HepG2 (cell line): ENCODE results near the gene FUCA1. TPM values are rescaled to one million over a fixed set of nuclear protein-coding genes. Genes with fewer than 3 reads are reported as not detected.

Experiments used
- ATAC-seq: fragments of 200-7000 bp; cut with Tn5 transposase; 3 replicates; pipeline ENCODE4 v1.9.1; 2020; ENCODE audit warnings: mild to moderate bottlenecking, moderate library complexity
- BruUV-seq: library from RNA; stranded (reverse); fragments of 400-500 nt; replicated peaks from 2 replicates; lab custom pipeline; 2021; lab: Mats Ljungman, UMichigan
- CTCF ChIA-PET: fragments of 300-600 bp; formaldehyde crosslinking; extraction: SDS; loops from one replicate; lab custom pipeline; 2021; ENCODE audit warnings: low total read pairs, inconsistent platforms, low intra/inter-chr PET ratio; lab: Yijun Ruan, JAX
- POLR2A ChIA-PET: fragments of 350-600 bp; sonication (Branson Sonifier 250); formaldehyde crosslinking; loops from one replicate; lab custom pipeline; 2020; ENCODE audit warnings: antibody characterized with exemption, inconsistent platforms; lab: Yijun Ruan, JAX
- DNase-seq: peaks from one replicate; pipeline ENCODE4 v3.0.0-alpha.2; 2015; ENCODE audit warnings: low spot score
- FAIRE-seq: peaks from 3 replicates; lab custom pipeline; 2011; peaks lifted over from hg19 to GRCh38; lab: Jason Lieb, UNC
- H2AFZ ChIP-seq: one replicate; pipeline ENCODE4 v1.6.1; 2011; ENCODE audit warnings: low read length, inconsistent platforms
- H3K27ac ChIP-seq: fragments of 300-600 bp; 3 replicates; pipeline ENCODE4 v1.8.0; 2011; ENCODE audit warnings: mixed run types, mild to moderate bottlenecking, mixed read lengths, low read length, inconsistent platforms; ENCODE audit not compliant: insufficient read depth; ENCODE audit errors: extremely low read length
- H3K27me3 ChIP-seq, 2 experiments: fragments of 200-600 bp in 1 of 2; 2 replicates in 1 of 2; 3 replicates in 1 of 2; pipeline versions ENCODE4 v1.6.0 to v1.8.0; 2011; ENCODE audit warnings: low read length in 2 of 2, mild to moderate bottlenecking in 2 of 2, moderate library complexity in 2 of 2, inconsistent platforms in 1 of 2; ENCODE audit not compliant: insufficient read depth in 2 of 2, control insufficient read depth in 1 of 2
- H3K36me3 ChIP-seq, 2 experiments: fragments of 200-600 bp in 1 of 2; replicated peaks in 1 of 2; 2 replicates in 1 of 2; 3 replicates in 1 of 2; pipeline versions ENCODE4 v1.5.1 to v1.8.0; 2011; ENCODE audit warnings: low read length in 2 of 2, inconsistent platforms in 1 of 2; ENCODE audit not compliant: insufficient read depth in 2 of 2, control insufficient read depth in 1 of 2
- H3K4me1 ChIP-seq: 2 replicates; pipeline ENCODE4 v1.5.1; 2012; ENCODE audit warnings: low read length, inconsistent platforms; ENCODE audit not compliant: insufficient read depth
- H3K4me2 ChIP-seq: 2 replicates; pipeline ENCODE4 v1.6.0; 2011; ENCODE audit warnings: low read depth, low read length, inconsistent platforms
- H3K4me3 ChIP-seq, 3 experiments: fragments of 200-600 bp in 1 of 3; sonication (generic), shearing (Covaris generic) in 1 of 3; replicated peaks in 1 of 3; 2 replicates each; pipeline ENCODE4 v1.5.1; 2011 to 2016; ENCODE audit warnings: low read length in 3 of 3, inconsistent platforms in 2 of 3, low read depth in 2 of 3, mild to moderate bottlenecking in 2 of 3, control low read depth in 1 of 3, mixed read lengths in 1 of 3; ENCODE audit not compliant: insufficient read depth in 1 of 3
- H3K79me2 ChIP-seq: one replicate; pipeline ENCODE4 v1.6.1; 2011; ENCODE audit warnings: low read length, inconsistent platforms; ENCODE audit not compliant: insufficient read depth
- H3K9ac ChIP-seq: 2 replicates; pipeline ENCODE4 v1.6.0; 2011; ENCODE audit warnings: mild to moderate bottlenecking, low read depth, low read length, inconsistent platforms; ENCODE audit not compliant: insufficient read depth
- H3K9me3 ChIP-seq: 2 replicates; pipeline ENCODE4 v1.5.1; 2012; ENCODE audit warnings: mild to moderate bottlenecking, low read length
- H4K20me1 ChIP-seq: 2 replicates; pipeline ENCODE4 v1.6.0; 2011; ENCODE audit warnings: inconsistent platforms, mild to moderate bottlenecking, low read length, moderate library complexity; ENCODE audit not compliant: insufficient read depth
- AFF4 ChIP-seq: sonication (generic); formaldehyde crosslinking; IDR thresholded peaks from 2 replicates; pipeline ENCODE4 v1.4.0; 2020; ENCODE audit warnings: missing genetic modification reagents
- CTCF ChIP-seq: sonication (generic); formaldehyde crosslinking; IDR thresholded peaks from 2 replicates; pipeline ENCODE4 v1.5.0; 2020; ENCODE audit warnings: mild to moderate bottlenecking, missing genetic modification reagents, moderate library complexity
- ESRRA ChIP-seq: sonication (generic); formaldehyde crosslinking; IDR thresholded peaks from 2 replicates; pipeline ENCODE4 v1.5.1; 2020; ENCODE audit warnings: mild to moderate bottlenecking, low read depth, missing genetic modification reagents
- HNF1B ChIP-seq: sonication (generic); formaldehyde crosslinking; IDR thresholded peaks from 2 replicates; pipeline ENCODE4 v1.5.1; 2020; ENCODE audit warnings: mild to moderate bottlenecking, moderate library complexity, missing genetic modification reagents
- NAIF1 ChIP-seq: sonication (generic); formaldehyde crosslinking; IDR thresholded peaks from 2 replicates; pipeline ENCODE4 v1.5.0; 2020; ENCODE audit warnings: mild to moderate bottlenecking, missing genetic modification reagents, borderline replicate concordance
- NONO ChIP-seq, 2 experiments: fragments of 450-650 bp in 1 of 2; sonication (generic) in 1 of 2; formaldehyde crosslinking in 1 of 2; IDR thresholded peaks in 1 of 2; conservative IDR thresholded peaks in 1 of 2; 2 replicates each; pipeline versions ENCODE4 v1.6.1 to v1.8.0; 2017 to 2022; ENCODE audit warnings: mild to moderate bottlenecking in 1 of 2, missing genetic modification reagents in 1 of 2, moderate library complexity in 1 of 2
- NR1H2 ChIP-seq: sonication (generic); formaldehyde crosslinking; IDR thresholded peaks from 2 replicates; pipeline ENCODE4 v1.8.1; 2022; ENCODE audit warnings: low read depth, missing genetic modification reagents, borderline replicate concordance
- ONECUT2 ChIP-seq: sonication (generic); formaldehyde crosslinking; IDR thresholded peaks from 2 replicates; pipeline ENCODE4 v1.4.0; 2020; ENCODE audit warnings: missing genetic modification reagents
- SCMH1 ChIP-seq: sonication (generic); formaldehyde crosslinking; IDR thresholded peaks from 2 replicates; pipeline ENCODE4 v1.9.0; 2021; ENCODE audit warnings: missing genetic modification reagents, mild to moderate bottlenecking, borderline replicate concordance
- SIX4 ChIP-seq: sonication (generic); formaldehyde crosslinking; IDR thresholded peaks from 2 replicates; pipeline ENCODE4 v1.4.0; 2020; ENCODE audit warnings: missing genetic modification reagents
- SMARCE1 ChIP-seq: fragments of 450-650 bp; IDR thresholded peaks from 2 replicates; pipeline ENCODE4 v1.6.1; 2017; ENCODE audit warnings: borderline replicate concordance
- ZFP82 ChIP-seq: sonication (generic); formaldehyde crosslinking; IDR thresholded peaks from 2 replicates; pipeline ENCODE4 v1.5.1; 2020; ENCODE audit warnings: mild to moderate bottlenecking, missing genetic modification reagents, borderline replicate concordance
- ZNF772 ChIP-seq: sonication (generic); formaldehyde crosslinking; IDR thresholded peaks from 2 replicates; pipeline ENCODE4 v1.5.0; 2020; ENCODE audit warnings: mild to moderate bottlenecking, missing genetic modification reagents
- WGBS: methylation state at CpG from one replicate; pipeline ENCODE4 v1.1.6; 2017; ENCODE audit warnings: low lambda C conversion rate; 5-methylcytosine and 5-hydroxymethylcytosine counted together
- in situ Hi-C: cut with HindIII; loops from 2 replicates; pipeline ENCODE4 v1.10.0; 2017; ENCODE audit warnings: low pct_unique_long_range_greater_than_20kb; ENCODE audit not compliant: extremely low pct_ligation_motif_present
- intact Hi-C: fragments of 100-400 bp; cut with micrococcal nuclease; formaldehyde crosslinking; loops from one replicate; pipeline ENCODE4 v1.10.0; 2022; ENCODE audit not compliant: unreplicated experiment
- polyA plus RNA-seq, 8 experiments: library from polyadenylated mRNA; depleted of rRNA in 3 of 8; stranded (reverse) in 7 of 8; unstranded in 1 of 8; fragments of >200 nt; fragmentation: Illumina TruSeq in 4 of 8; extraction: Trizol in 4 of 8; gene quantifications; 2 replicates each; pipeline versions ENCODE4 v1.2.1 to v1.2.3, GENCODE V29; 2011 to 2016; ENCODE audit warnings: low read depth in 4 of 8, missing spikeins in 1 of 8, mixed read lengths in 1 of 8; ENCODE audit not compliant: insufficient read depth in 1 of 8
- total RNA-seq, 5 experiments: library from RNA; depleted of rRNA; stranded (reverse); fragments of >200 nt; fragmentation: Illumina TruSeq; extraction: Trizol; gene quantifications; 2 replicates each; pipeline ENCODE4 v1.2.3, GENCODE V29; 2016; ENCODE audit warnings: low read depth in 1 of 5
- TF ChIP-seq, protein P1 (sequence below): sonication (generic); formaldehyde crosslinking; IDR thresholded peaks from 2 replicates; pipeline ENCODE4 v1.8.0; 2022; ENCODE audit warnings: mild to moderate bottlenecking, missing genetic modification reagents, borderline replicate concordance

The FUCA1 gene
- total and polyA plus RNA-seq, 2 of the 13 experiments (the other 11 are each of a cell fraction or from before 2014, with no cell fraction given) = 32.7 to 33.6 TPM

DNA sequence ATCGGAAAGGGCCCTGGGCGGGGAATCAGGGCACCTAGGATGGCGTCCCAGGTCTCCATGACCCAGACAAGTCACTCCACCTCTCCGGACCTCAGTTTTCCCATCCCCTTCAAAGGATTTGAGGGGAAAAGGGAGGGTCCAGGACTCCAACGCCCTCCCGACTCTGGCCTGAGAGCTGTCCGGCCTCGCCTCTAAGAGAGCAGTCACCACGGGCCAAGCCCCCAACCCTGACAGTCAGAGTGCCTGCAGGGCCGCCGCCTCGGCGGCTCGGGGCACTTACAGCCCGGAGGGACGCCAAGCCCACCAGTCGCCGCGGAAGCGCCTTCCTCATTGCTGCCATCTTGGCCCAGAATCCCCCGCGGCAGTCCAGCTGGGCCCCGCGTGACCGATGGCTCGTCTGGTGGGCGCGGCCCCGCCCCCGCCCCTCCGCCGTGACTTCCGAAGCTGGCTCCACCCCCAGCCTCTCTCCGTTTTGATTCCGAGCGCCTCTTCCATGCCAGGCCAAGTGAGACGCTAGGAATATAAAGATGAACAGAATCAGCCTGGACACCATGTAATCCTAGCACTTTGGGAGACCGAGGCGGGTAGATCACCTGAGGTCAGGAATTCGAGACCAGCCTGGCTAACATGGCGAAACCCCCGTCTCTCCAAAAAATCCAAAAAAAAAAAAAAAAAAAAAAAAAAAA lies 42.9 kb downstream of the FUCA1 start, which contains the start of gene HMGCL:
HMGCL (minus strand) TSS at position 354 of the 686 bp plus-strand sequence; CDS start at position 340, 14 bp downstream.
- Histone ChIP-seq H3K9me3 (no peaks in the 10 kb centered on the region), H3K36me3 (no peaks in the 10 kb centered on the region), H3K9ac (peak within 1 kb of the TSS; percentile 100), H4K20me1 (no peaks in the 10 kb centered on the region), H3K4me3 (peak within 1 kb of the TSS; percentile 90 to 100 (median 99)), H2AFZ (peak within 1 kb of the TSS; percentile 84), H3K4me1 (peaks cover 24% of the 10 kb centered on the region), H3K4me2 (peak within 1 kb of the TSS; percentile 89), H3K27me3 (no peaks in the 10 kb centered on the region; a peak in 1 of 5 replicates), H3K79me2 (peaks cover 14% of the 10 kb centered on the region), H3K27ac (peak within 1 kb of the TSS; percentile 99)
- BruUV-seq = TSS peak; percentile 92
- DNase-seq = peak; percentile 80
- in situ Hi-C loops = no loop called here
- ChIA-PET CTCF (interaction anchor here (0.8 kb wide), 1 partner anchor 43 kb away, joined by 3 read pairs; the partner anchor contains the start of gene FUCA1), POLR2A (interaction anchor here (0.6 to 5.2 kb wide), 29 partner anchors 13 to 481 kb away, joined by 3 to 71 read pairs (median 4); partner anchors contain the start of genes ELOA, GALE, HNRNPR and LYPLA2)
- ATAC-seq = peak; percentile 94
- 2% methylated on average over 12 of the region's 42 CpGs for WGBS
- intact Hi-C loops = no loop called here
- FAIRE-seq = peak; percentile 18
- TF ChIP-seq ESRRA (CRISPR knock-in tag) = no peak
- TF ChIP-seq, protein P1, sequence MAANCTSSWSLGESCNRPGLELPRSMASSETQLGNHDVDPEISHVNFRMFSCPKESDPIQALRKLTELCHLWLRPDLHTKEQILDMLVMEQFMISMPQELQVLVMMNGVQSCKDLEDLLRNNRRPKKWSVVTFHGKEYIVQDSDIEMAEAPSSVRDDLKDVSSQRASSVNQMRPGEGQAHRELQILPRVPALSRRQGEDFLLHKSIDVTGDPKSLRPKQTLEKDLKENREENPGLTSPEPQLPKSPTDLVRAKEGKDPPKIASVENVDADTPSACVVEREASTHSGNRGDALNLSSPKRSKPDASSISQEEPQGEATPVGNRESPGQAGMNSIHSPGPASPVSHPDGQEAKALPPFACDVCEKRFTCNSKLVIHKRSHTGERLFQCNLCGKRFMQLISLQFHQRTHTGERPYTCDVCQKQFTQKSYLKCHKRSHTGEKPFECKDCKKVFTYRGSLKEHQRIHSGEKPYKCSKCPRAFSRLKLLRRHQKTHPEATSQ (CRISPR knock-in tag) = no peak
- 0 out of 2 replicates have a peak, but pooled peaks have one; percentile 64 for TF ChIP-seq HNF1B (CRISPR knock-in tag)
- TF ChIP-seq NONO (IDR thresholded peaks at IDR 0.05) = no peak
- TF ChIP-seq NONO (CRISPR knock-in tag; conservative IDR thresholded peaks at IDR 0.05) = no peak; the same call in 1 of the 2 replicates
- no peak for TF ChIP-seq NR1H2 (CRISPR knock-in tag)
- no peak for TF ChIP-seq SMARCE1
- TF ChIP-seq AFF4 = no peak
- no peak for TF ChIP-seq ZFP82 (CRISPR knock-in tag)
- 0 out of 2 replicates have a peak, but pooled peaks have one; percentile 17 for TF ChIP-seq ONECUT2
- peak; percentile 9; the same call in 1 of the 2 replicates for TF ChIP-seq CTCF (CRISPR knock-in tag)
- TF ChIP-seq SIX4 (CRISPR knock-in tag) = no peak
- TF ChIP-seq NAIF1 (CRISPR knock-in tag) = no peak
- peak; percentile 98 for TF ChIP-seq ZNF772 (CRISPR knock-in tag)
- TF ChIP-seq SCMH1 (CRISPR knock-in tag) = no peak
